HG03521 (cell line): Measurements from ENCODE around the gene PTBP3.
"Not testable (repeated sequence)": the region's sequence is repeated elsewhere in the genome, so short reads cannot be mapped to it uniquely, and the experiment has no call there.

Experiments used
- ATAC-seq: cut with Tn5 transposase; IDR thresholded peaks from one replicate; pipeline ENCODE4 v1.9.1; 2021; ENCODE audit warnings: mild to moderate bottlenecking, moderate library complexity; ENCODE audit not compliant: unreplicated experiment

The PTBP3 gene, protein sequence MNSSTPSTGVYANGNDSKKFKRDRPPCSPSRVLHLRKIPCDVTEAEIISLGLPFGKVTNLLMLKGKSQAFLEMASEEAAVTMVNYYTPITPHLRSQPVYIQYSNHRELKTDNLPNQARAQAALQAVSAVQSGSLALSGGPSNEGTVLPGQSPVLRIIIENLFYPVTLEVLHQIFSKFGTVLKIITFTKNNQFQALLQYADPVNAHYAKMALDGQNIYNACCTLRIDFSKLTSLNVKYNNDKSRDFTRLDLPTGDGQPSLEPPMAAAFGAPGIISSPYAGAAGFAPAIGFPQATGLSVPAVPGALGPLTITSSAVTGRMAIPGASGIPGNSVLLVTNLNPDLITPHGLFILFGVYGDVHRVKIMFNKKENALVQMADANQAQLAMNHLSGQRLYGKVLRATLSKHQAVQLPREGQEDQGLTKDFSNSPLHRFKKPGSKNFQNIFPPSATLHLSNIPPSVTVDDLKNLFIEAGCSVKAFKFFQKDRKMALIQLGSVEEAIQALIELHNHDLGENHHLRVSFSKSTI

DNA sequence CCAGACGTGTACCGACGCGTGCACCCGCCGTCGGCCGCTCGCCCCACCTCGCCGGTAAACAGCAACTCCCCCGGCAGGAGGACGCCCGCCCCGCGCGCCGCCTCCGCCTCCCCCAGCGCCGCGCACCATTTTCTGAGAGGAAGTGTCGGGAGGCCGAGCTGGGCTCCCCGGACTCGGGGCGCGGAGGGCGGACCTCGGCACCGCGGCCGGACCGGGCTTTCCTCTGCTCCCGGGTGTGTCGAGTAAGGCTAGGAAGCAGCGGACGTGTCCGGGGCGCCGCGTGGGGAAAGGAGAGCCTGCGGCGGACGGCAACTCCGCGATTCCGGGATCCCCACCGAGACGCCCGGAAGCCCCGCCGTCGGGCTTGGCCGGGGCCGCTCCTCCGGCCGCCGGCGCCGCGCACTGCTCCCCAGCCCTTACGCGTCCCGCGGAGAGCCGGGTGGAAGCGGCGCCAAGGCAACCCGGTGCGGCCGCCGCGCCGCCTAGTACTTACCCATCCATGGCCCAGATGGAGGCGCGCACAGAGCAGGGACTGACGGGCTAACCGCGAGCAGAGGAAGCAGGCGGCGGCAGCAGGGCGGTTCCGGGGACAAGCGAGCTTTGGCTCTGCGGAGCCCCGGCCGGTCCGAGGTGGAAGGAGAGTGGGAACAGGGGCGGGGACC, at the start of gene PTBP3:
TSS of gene PTBP3 (minus strand) at position 643 of the 662 bp plus-strand sequence. CDS start 35,754 bp downstream, outside the sequence.
- ATAC-seq = peak; percentile 59

GRCh38 chr9:112382501-112383364, 49.3 kb upstream of the PTBP3 start:
- no peak for ATAC-seq

- no peak for ATAC-seq
Observed at GRCh38 chr9:112382066-112382465, 48.6 kb upstream of the PTBP3 start.

- ATAC-seq = no peak
Observed at GRCh38 chr9:112380825-112381221, 47.4 kb upstream of the PTBP3 start.

DNA sequence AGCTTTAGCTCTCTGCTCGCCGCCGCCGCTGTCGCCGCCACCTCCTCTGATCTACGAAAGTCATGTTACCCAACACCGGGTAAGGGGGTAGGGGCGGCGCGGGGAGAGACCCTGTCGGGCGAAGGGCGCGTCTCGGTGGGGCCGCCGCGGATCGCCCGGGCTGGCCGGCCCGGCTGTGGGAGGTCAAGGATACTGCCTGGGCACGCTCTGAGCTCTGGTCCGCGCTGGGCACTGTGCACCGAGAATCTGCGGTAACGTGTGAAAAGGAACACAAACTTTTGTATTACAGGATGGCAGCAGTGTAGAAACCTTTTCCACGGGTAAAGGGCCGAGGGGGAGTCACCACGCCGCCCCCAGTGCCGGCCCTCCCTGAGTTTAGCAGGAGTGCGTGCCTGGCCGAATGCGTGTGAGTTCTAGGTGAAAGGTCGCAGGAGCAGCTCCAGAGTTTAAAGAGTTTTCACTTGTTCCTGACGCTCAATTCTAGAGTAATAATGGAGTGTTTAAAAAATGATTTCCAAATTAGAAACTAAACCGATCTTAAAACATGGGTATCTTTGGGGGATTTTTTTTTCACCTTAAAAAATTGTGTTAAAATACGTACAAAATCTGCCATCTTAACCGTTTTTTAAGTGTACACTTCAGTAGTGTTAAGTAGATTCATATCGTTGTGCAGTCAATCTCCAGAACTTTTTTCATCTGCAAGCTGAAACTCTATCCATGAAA, 46.8 kb upstream of the PTBP3 start, which contains the start of gene HSDL2:
TSS of gene HSDL2 (plus strand) at position 7 of the 723 bp plus-strand sequence. CDS start at position 63, 56 bp downstream.
- ATAC-seq = peak; percentile 13

DNA sequence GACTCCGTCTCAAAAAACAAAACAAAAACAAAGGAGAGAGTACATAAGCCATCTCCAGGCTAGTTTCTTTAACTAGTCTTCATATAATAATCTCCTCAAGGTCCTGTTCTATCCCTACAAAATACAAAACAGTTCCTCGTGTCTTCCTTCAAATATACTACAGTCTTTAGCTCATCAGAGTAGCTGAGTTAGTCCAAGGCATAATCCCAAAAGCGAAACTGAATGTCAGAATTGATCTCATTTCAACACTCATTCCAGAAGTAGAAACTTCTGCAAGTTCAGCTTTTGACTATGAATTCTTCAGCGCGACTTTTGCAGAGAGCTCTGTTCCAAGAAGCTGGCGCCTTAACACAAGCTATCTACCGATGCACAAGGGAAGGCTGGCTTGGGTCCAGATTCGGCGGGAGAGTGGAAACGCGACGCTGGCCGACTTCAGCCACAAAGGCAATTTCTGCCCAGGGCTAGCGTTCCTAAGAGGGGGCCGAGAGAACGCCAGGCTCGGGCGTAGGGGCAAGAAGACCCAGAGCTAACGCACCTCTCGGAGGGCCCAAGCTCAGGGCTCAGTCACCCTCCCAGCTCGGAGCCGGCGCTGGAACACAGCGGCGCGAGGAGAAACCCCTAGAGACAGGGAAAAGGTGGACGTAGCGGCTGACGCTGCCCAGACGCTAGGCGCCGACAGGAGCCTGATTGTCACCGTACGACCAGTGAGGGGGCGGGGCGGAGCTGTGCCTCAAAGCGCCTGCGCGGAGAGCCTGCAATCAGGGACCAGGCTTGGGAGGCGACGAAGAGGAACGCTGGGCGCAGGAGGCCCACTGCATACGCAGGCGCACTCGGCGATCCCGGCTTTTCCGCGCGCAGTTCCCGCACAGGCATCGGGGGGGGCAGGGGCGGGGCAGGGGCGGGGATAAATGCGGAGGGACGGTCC, 46.0 kb upstream of the PTBP3 start:
- peak; percentile 86 for ATAC-seq

DNA sequence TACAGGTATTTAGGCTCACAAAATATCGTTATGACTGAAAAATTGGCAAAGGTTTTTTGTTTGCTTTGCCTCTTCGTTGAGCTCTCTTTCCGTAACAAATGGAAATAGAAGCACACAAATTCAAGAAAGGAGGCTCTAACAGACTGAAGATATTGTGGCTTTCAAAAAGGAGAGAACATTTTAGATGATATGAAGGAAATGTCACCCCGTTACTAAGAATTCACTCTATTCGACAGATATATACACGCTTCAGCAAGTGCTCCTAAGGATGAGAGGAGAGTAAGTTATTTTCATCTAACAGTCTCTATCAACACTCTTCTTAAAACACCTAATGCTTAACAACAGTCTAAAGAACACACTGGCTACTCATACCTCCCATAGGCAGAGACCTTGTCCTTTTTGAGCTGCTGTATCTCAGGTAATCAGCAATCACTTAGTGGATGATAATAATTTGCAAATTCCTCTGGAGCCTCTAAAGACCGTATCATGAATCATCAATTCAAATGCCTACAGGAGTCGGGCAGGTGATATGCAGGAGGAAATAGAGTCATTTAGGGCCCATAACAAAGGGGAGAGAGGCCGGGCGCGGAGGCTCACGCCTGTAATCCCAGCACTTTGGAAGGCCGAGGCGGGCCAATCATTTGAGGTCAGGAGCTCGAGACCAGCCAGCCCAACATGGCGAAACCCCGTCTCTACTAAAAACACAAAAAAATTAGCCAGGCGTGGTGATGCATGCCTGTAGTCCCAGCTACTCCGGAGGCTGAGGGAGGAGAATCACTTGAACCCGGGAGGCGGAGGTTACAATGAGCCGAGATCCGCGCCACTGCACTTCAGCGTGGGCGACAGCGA, 45.1 kb upstream of the PTBP3 start:
- peak; percentile 7 for ATAC-seq

DNA sequence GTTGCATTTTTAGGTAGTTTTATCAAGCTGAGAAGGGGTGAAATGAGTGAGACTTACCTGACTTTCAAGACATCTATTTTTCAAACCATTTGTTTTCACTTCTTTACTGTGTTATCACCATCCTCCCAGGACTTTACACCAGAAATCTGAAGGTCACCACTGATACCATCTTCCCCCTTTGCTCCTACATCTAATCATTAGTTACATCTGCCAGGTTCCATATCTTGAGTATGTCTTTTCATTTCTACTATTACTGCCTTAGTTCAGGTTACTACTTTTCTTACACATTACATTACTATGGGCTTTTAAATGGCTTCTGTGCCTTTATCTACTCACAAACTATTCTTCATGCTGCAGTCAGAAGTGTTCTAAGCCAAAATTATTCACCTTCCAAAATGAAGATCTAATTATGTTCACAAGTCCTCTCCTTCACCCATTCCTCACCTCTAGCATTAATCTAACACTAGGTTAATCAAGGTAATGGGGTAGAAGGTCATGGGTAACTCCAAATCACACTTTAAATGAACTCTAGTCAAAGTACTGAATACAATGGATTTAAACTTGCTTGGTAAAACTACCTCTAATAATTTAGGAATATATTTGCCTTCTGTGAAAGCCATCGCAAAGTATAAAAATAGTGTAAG, 44.4 kb upstream of the PTBP3 start:
- no peak for ATAC-seq

- no peak for ATAC-seq
Observed at GRCh38 chr9:112377087-112377486, 43.7 kb upstream of the PTBP3 start.

DNA sequence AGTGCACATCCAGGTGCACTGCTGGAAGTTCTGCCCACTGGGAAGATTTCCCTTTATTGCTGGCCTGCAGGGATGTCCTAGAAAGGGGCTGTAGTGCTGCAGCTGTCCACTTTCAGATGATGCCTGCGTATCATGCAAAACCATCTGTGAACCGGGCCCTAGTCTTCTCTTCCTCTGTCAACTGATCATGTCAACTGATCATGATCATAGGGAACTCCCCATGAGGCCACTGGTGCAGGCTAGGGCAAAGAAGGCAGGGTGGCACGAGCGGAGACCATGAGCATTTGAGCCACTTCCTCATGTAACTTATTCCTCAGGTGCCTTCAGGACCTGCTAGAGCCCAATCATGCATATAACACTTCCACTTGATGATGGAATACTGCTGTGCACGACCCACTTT, 41.9 kb upstream of the PTBP3 start:
- ATAC-seq = no peak

DNA sequence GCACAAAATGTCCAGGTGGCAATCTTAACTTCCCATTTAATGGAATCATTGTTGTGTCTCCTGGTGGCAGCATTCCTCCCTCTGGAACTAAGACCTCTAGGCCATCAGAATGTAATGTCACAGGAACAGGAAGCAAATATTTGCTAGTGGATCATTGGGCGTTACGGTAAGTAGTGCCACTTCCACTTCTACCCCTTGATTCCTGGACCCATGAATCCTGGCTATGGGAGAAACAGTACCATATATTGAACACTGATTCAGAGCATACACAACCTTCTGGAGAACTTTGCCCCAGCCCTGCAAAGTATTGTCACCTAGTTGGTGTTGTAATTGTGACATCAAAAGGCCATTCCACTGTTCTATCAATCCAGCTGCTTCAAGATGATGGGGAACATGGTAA, 40.8 kb upstream of the PTBP3 start:
- not testable (repeated sequence) for ATAC-seq

GRCh38 chr9:112373666-112374065, 40.2 kb upstream of the PTBP3 start:
- not testable (repeated sequence) for ATAC-seq

DNA sequence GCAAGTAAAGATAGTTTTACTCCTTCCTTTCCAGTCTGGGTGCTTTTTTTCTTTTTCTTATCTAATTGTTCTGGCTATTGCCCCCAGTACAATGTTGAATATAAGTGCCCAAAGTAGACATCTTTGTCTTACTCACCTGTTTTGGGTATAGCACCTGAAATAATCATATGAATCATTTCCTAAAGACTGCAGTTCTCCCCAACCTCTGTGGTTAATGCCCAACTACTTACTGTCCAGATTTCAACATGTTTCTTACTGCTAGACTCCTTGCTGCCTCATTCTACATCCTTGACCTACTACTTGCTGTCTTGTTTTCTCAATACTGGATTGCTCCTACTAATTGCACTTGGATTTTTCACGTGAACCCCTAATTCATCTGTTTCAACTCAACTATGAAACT, 37.6 kb upstream of the PTBP3 start:
- ATAC-seq = no peak

DNA sequence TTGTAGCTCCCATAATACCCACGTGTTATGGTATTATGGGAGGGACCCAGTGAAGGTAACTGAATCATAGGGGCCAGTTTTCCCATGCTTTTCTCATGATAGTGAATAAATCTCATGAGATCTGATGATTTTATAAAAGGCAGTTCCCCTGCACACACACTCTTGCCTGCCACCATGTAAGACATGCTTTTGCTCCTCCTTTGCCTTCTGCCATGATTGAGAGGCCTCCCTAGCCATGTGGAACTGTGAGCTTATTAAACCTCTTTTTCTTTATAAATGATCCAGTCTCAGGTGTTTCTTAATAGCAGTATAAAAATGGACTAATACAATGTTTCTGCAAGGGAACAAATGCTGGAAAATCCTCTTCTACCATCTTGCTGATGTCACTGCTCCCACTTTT, 36.4 kb upstream of the PTBP3 start:
- no peak for ATAC-seq

GRCh38 chr9:112367465-112367864, 34.0 kb upstream of the PTBP3 start:
- no peak for ATAC-seq

GRCh38 chr9:112366591-112366990, 33.2 kb upstream of the PTBP3 start:
- ATAC-seq = no peak

DNA sequence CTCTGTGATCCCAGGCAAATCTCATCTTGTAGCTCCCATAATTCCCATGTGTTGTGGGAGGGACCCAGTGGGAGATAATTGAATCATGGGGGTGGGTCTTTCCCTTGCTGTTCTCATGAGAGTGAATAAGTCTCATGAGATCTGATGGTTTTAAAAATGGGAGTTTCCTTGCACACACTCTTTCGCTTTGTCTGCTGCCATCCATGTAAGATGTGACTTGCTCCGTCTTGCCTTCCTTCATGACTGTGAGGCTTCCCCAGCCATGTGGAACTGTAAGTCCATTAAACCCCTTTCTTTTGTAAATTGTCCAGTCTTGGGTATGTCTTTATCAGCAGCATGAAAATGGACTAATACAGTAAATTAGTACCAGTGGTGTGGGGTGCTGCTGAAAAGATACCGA, 31.8 kb upstream of the PTBP3 start:
- ATAC-seq = not testable (repeated sequence)

DNA sequence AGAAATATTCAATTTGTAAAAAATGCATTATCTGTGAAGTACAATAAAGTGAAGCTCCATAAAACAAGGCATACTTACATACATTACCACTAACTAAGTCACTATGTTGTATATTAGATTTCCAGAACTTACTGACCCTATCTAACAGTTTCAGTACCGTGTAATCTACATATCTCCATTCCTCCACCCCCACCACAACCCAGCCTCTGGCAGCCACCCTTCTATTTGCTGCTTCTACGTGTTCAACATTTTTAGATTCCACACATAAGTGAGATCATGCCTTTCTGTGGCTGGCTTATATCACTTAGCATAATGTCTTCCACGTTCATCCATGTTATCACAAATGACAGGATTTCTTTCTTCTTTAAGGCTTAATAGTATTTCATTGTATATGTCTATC, 31.3 kb upstream of the PTBP3 start:
- ATAC-seq = no peak
